SU-DHL-6 (cell line): Measurements from ENCODE around the gene MYG1.

Experiments used
- CTCF ChIP-seq: fragments of 200-600 bp; sonication (generic); IDR thresholded peaks from one replicate; pipeline ENCODE4 v1.5.1; 2017; ENCODE audit warnings: antibody characterized with exemption, mild to moderate bottlenecking, low read length, moderate library complexity; ENCODE audit not compliant: insufficient read depth, poor library complexity, severe bottlenecking
- EZH2phosphoT487 ChIP-seq: fragments of 200-600 bp; sonication (generic), shearing (Covaris generic); conservative IDR thresholded peaks from 2 replicates; pipeline ENCODE4 v1.6.1; 2018; ENCODE audit warnings: mild to moderate bottlenecking, antibody characterized with exemption, low read length, moderate library complexity, mixed read lengths

DNA sequence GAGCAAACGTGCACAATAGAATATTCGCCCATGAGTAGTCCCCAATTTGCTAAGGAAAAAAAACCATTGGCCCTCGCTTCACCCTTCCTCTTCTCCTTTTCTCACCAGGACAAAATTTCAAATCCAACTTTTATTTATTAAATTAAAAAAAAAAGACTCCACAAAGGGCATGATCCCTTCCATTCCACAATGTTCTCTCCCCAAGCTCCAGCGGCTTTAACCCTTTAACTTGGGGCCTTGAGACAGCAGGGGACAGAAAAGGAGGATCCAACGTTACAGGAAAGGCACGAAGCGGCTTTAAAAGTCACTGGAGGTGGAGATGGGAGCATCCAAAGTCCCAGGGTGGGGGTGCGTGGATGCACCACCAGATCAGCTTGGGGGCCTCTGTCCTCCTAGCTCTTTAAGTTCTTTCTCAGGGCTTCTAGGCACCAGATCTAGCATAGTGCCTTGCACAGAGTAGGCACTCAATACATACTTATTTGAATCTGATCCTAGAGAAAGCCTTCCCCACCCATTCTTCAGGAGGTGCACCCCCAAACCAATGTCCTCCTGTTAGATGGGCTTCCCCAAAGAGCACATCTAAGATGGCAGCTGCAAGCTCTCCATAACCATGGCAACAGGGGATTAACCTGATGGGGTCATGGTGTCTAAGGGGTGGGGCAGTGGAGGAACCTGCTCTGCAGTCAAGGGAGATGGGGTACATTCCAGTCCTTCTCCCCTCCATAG lies 27.1 kb downstream of the MYG1 start:
- TF ChIP-seq CTCF (no peak), EZH2phosphoT487 (no peak)
